ENCODE measurements around the gene DRG1. TPM values are rescaled to one million over a fixed set of nuclear protein-coding genes. Genes with fewer than 3 reads are reported as not detected.

The DRG1 gene
- total RNA-seq, 4 donors from 2014 or later: 26.5 to 67.3 (median 41.2) TPM

- DNase-seq: no peak
- Histone ChIP-seq H3K36me3 (peaks cover 12 to 100% (median 36%) of the 10 kb centered on the region in 3 donors), H3K9me3 (no peaks in the 10 kb centered on the region), H3K4me3 (no peak overlapping the region), H3K4me1 (no peaks in the 10 kb centered on the region), H3K27ac (no peak overlapping the region), H3K27me3 (no peaks in the 10 kb centered on the region)
- 89 to 92% methylated on average over 8 to 9 of the region's 9 CpGs for WGBS, 2 donors
- TF ChIP-seq POLR2A (IDR thresholded peaks at IDR 0.05): no peak
- TF ChIP-seq CTCF (IDR thresholded peaks at IDR 0.05): no peak
- intact Hi-C loops (cut with DNase I): no loop called here
Measured at GRCh38 chr22:31425331-31426050, 26.1 kb downstream of the DRG1 start.

GRCh38 chr22:31431950-31432349 is 32.5 kb downstream of the DRG1 start:
- H3K9me3 ChIP-seq: no peaks in the 10 kb centered on the region
- TF ChIP-seq CTCF (IDR thresholded peaks at IDR 0.05): no peak
- no peak for TF ChIP-seq POLR2A (IDR thresholded peaks at IDR 0.05)
- 90 to 95% methylated on average over 5 of the region's 5 CpGs for WGBS, 2 donors
- peaks cover 24 to 100% (median 47%) of the 10 kb centered on the region in 3 donors for H3K36me3 ChIP-seq
- DNase-seq: no peak
- peaks cover 5 to 16% (median 5%) of the 10 kb centered on the region in 3 donors for H3K4me1 ChIP-seq
- H3K4me3 ChIP-seq: no peak overlapping the region
- no peaks in the 10 kb centered on the region for H3K27me3 ChIP-seq
- H3K27ac ChIP-seq: no peak overlapping the region
- intact Hi-C loops (cut with DNase I): no loop called here

- WGBS, 2 donors: 33 to 36% methylated on average over 3 of the region's 3 CpGs
- intact Hi-C loops (cut with DNase I): no loop called here
- Histone ChIP-seq H3K4me3 (no peak overlapping the region), H3K27ac (peak overlapping the region in 2 of 4 donors; percentile 38 to 52), H3K27me3 (no peaks in the 10 kb centered on the region), H3K4me1 (peaks cover 5 to 35% (median 5%) of the 10 kb centered on the region in 3 donors), H3K36me3 (peaks cover 42 to 100% (median 59%) of the 10 kb centered on the region in 3 donors), H3K9me3 (no peaks in the 10 kb centered on the region)
- DNase-seq: no peak
- TF ChIP-seq CTCF (IDR thresholded peaks at IDR 0.05) (no peak), POLR2A (IDR thresholded peaks at IDR 0.05) (no peak)
Measured at GRCh38 chr22:31436132-31436531, 36.7 kb downstream of the DRG1 start.

- 49 to 90% methylated on average over 4 to 5 of the region's 8 CpGs for WGBS, 2 donors
- Histone ChIP-seq H3K4me3 (no peak overlapping the region), H3K27me3 (no peaks in the 10 kb centered on the region), H3K27ac (no peak overlapping the region), H3K36me3 (peaks cover 31 to 100% (median 47%) of the 10 kb centered on the region in 3 donors), H3K4me1 (peaks cover 5 to 35% (median 5%) of the 10 kb centered on the region in 3 donors), H3K9me3 (no peaks in the 10 kb centered on the region)
- TF ChIP-seq CTCF (IDR thresholded peaks at IDR 0.05) (no peak), POLR2A (IDR thresholded peaks at IDR 0.05) (no peak)
- no peak for DNase-seq
- intact Hi-C loops (cut with DNase I): no loop called here
Measured at GRCh38 chr22:31439808-31440207, 40.4 kb downstream of the DRG1 start.

- intact Hi-C loops (cut with DNase I): no loop called here
- H3K4me1 ChIP-seq: peaks cover 5 to 32% (median 5%) of the 10 kb centered on the region in 3 donors
- 95 to 97% methylated on average over 6 to 7 of the region's 7 CpGs for WGBS, 2 donors
- TF ChIP-seq CTCF (IDR thresholded peaks at IDR 0.05): no peak
- no peak for TF ChIP-seq POLR2A (IDR thresholded peaks at IDR 0.05)
- H3K4me3 ChIP-seq: no peak overlapping the region
- no peaks in the 10 kb centered on the region for H3K9me3 ChIP-seq
- H3K27ac ChIP-seq: no peak overlapping the region
- DNase-seq: no peak
- no peaks in the 10 kb centered on the region for H3K27me3 ChIP-seq
- H3K36me3 ChIP-seq: peaks cover 23 to 100% (median 44%) of the 10 kb centered on the region in 3 donors
Measured at GRCh38 chr22:31440681-31441080, 41.3 kb downstream of the DRG1 start.

Measured in esophagus squamous epithelium (tissue), 5 donors.